Endothelial cell of umbilical vein (primary cell): ENCODE data around the gene TPM2. TPM values are rescaled to one million over a fixed set of nuclear protein-coding genes. Genes with fewer than 3 reads are reported as not detected.

Experiments
- BruUV-seq: library from RNA; stranded (reverse); fragments of 400-500 nt; replicated peaks from 2 replicates; lab custom pipeline; 2021; lab: Mats Ljungman, UMichigan
- CTCF ChIA-PET: fragments of 300-600, 350-600 bp; sonication (Branson Sonifier 250); formaldehyde crosslinking; loops from one replicate; lab custom pipeline; 2021; ENCODE audit warnings: antibody characterized with exemption, inconsistent platforms; lab: Charles Lee
- POLR2A ChIA-PET: fragments of 300-600, 350-600 bp; sonication (Branson Sonifier 250); formaldehyde crosslinking; loops from one replicate; lab custom pipeline; 2021; ENCODE audit warnings: antibody characterized with exemption, inconsistent platforms; lab: Charles Lee
- DNase-seq: peaks from one replicate; pipeline ENCODE4 v3.0.0-alpha.2; 2011; ENCODE audit warnings: low read depth, low spot score
- FAIRE-seq: peaks from 2 replicates; lab custom pipeline; 2011; peaks lifted over from hg19 to GRCh38; lab: Jason Lieb, UNC
- H2AFZ ChIP-seq: 2 replicates; pipeline ENCODE4 v1.6.0; 2012; ENCODE audit warnings: low read depth, low read length, control low read depth, inconsistent platforms
- H3K27ac ChIP-seq: 2 replicates; pipeline ENCODE4 v1.5.1; 2011; ENCODE audit warnings: low read depth, mild to moderate bottlenecking, control low read depth, low read length, moderate library complexity; ENCODE audit not compliant: insufficient read depth
- H3K27me3 ChIP-seq, 2 experiments: 2 replicates each; pipeline versions ENCODE4 v1.6.0 to v1.6.1; 2011; ENCODE audit warnings: low read length in 2 of 2, mixed read lengths in 1 of 2; ENCODE audit not compliant: control insufficient read depth in 2 of 2, insufficient read depth in 2 of 2
- H3K36me3 ChIP-seq, 2 experiments: 2 replicates in 1 of 2; 3 replicates in 1 of 2; pipeline ENCODE4 v1.5.1; 2011; ENCODE audit warnings: low read length in 2 of 2, mild to moderate bottlenecking in 1 of 2, moderate library complexity in 1 of 2; ENCODE audit not compliant: control insufficient read depth in 2 of 2, insufficient read depth in 2 of 2; ENCODE audit errors: extremely low read depth in 1 of 2
- H3K4me1 ChIP-seq: 3 replicates; pipeline ENCODE4 v1.5.1; 2011; ENCODE audit warnings: mild to moderate bottlenecking, low read length; ENCODE audit not compliant: control insufficient read depth, insufficient read depth; ENCODE audit errors: extremely low read depth
- H3K4me2 ChIP-seq: 2 replicates; pipeline ENCODE4 v1.6.1; 2011; ENCODE audit warnings: low read length, control low read depth, mixed read lengths; ENCODE audit not compliant: insufficient read depth
- H3K4me3 ChIP-seq, 3 experiments: fragments of 200-600 bp in 1 of 3; sonication (generic), shearing (Covaris generic) in 1 of 3; replicated peaks in 1 of 3; 2 replicates each; pipeline ENCODE4 v1.5.1; 2011 to 2016; ENCODE audit warnings: control low read depth in 3 of 3, low read length in 3 of 3, mild to moderate bottlenecking in 2 of 3, inconsistent platforms in 1 of 3, low read depth in 1 of 3, moderate library complexity in 1 of 3; ENCODE audit not compliant: insufficient read depth in 1 of 3
- H3K79me2 ChIP-seq: 2 replicates; pipeline ENCODE4 v1.6.0; 2012; ENCODE audit warnings: low read length, inconsistent platforms; ENCODE audit not compliant: control insufficient read depth, insufficient read depth
- H3K9ac ChIP-seq: replicated peaks from 2 replicates; pipeline ENCODE3; 2011; ENCODE audit warnings: low read length, control low read depth; ENCODE audit not compliant: insufficient read depth; ENCODE audit errors: extremely low read depth
- H3K9me1 ChIP-seq: replicated peaks from 3 replicates; pipeline ENCODE4 v1.6.0; 2011; ENCODE audit warnings: mild to moderate bottlenecking, low read length; ENCODE audit not compliant: control insufficient read depth, insufficient read depth; ENCODE audit errors: extremely low read depth
- H3K9me3 ChIP-seq: replicated peaks from 2 replicates; pipeline ENCODE4 v1.5.1; 2012; ENCODE audit warnings: low read length, inconsistent platforms; ENCODE audit not compliant: control insufficient read depth, insufficient read depth
- H4K20me1 ChIP-seq: replicated peaks from 2 replicates; pipeline ENCODE3; 2011; ENCODE audit warnings: mild to moderate bottlenecking, low read length; ENCODE audit not compliant: control insufficient read depth, insufficient read depth; ENCODE audit errors: extremely low read depth
- CTCF ChIP-seq, 2 donors: IDR thresholded peaks; 1 replicate in 1 of 2; 2 replicates in 1 of 2; pipeline ENCODE4 v1.5.1; 2011; ENCODE audit warnings: low read length in 2 of 2, mild to moderate bottlenecking in 2 of 2, moderate library complexity in 2 of 2, control low read depth in 1 of 2, inconsistent platforms in 1 of 2, low read depth in 1 of 2; ENCODE audit not compliant: insufficient read depth in 1 of 2; ENCODE audit errors: extremely low read depth in 1 of 2
- EZH2 ChIP-seq: IDR thresholded peaks from 2 replicates; pipeline ENCODE4 v1.6.1; 2012; ENCODE audit warnings: borderline replicate concordance, low read depth, mild to moderate bottlenecking, moderate library complexity, low read length, inconsistent platforms; ENCODE audit not compliant: severe bottlenecking
- MAX ChIP-seq: IDR thresholded peaks from 2 replicates; pipeline ENCODE4 v1.6.1; 2011; ENCODE audit not compliant: insufficient read depth, insufficient read length
- MYC ChIP-seq: IDR thresholded peaks from one replicate; pipeline ENCODE4 v1.6.1; 2011; ENCODE audit warnings: mild to moderate bottlenecking, low read depth, low read length
- POLR2A ChIP-seq: IDR thresholded peaks from 2 replicates; pipeline ENCODE4 v1.6.1; 2012; ENCODE audit warnings: low read depth, mild to moderate bottlenecking, control low read depth, low read length
- POLR2AphosphoS5 ChIP-seq: IDR thresholded peaks from 2 replicates; pipeline ENCODE4 v1.6.1; 2012; ENCODE audit warnings: low read depth, mild to moderate bottlenecking, control low read depth, low read length, moderate library complexity; ENCODE audit not compliant: insufficient read depth
- dilution Hi-C: fragments of 300-500 bp; cut with MboI; formaldehyde crosslinking; loops from one replicate; pipeline ENCODE4 v1.15.0; 2019; ENCODE audit warnings: low sequenced_read_pairs; ENCODE audit not compliant: extremely low pct_ligation_motif_present
- intact Hi-C: fragments of 100-400 bp; cut with micrococcal nuclease; formaldehyde crosslinking; loops from one replicate; pipeline ENCODE4 v1.10.0; 2022
- polyA plus RNA-seq, 4 experiments: library from polyadenylated mRNA; depleted of rRNA in 3 of 4; stranded (reverse) in 3 of 4; unstranded in 1 of 4; fragments of >200 nt; gene quantifications; 2 replicates each; pipeline versions ENCODE4 v1.2.1 to v1.2.3, GENCODE V29; 2011 to 2012; ENCODE audit warnings: missing spikeins in 1 of 4
- total RNA-seq: library from RNA; stranded (reverse); gene quantifications from 2 replicates; pipeline ENCODE4 v1.2.3, GENCODE V29; 2021

The TPM2 gene
- total and polyA plus RNA-seq, 2 donors (not counting 3 experiments of a cell fraction or from before 2014, with no cell fraction given): 144 to 279 TPM

- CTCF ChIA-PET: interaction anchor here (0.7 to 1.3 kb wide), 4 partner anchors 11 to 45 kb away, joined by 3 to 4 read pairs (median 3); no protein-coding TSS in a partner anchor
- peaks cover 60 to 90% of the 10 kb centered on the region in 2 experiments for H3K36me3 ChIP-seq
- POLR2A ChIA-PET: no interaction called here
These were observed 11.2 kb upstream of the TPM2 start for GRCh38 chr9:35700942-35701341.

More at GRCh38 chr9:35700942-35701341, 11.2 kb upstream of the TPM2 start:
- DNase-seq (no peak), FAIRE-seq (no peak)
- dilution Hi-C loops: no loop called here
- H3K9me3 ChIP-seq: no peaks in the 10 kb centered on the region
- no peaks in the 10 kb centered on the region for H3K79me2 ChIP-seq
- H3K27ac ChIP-seq: no peak overlapping the region
- no peak overlapping the region for H2AFZ ChIP-seq
- no TSS peak for BruUV-seq
- H3K4me2 ChIP-seq: no peak overlapping the region
- H3K9me1 ChIP-seq: no peaks in the 10 kb centered on the region
- intact Hi-C loops: no loop called here
- H3K4me3 ChIP-seq: no peak overlapping the region
- TF ChIP-seq MYC: no peak
- no peak for TF ChIP-seq POLR2A
- TF ChIP-seq EZH2: no peak
- no peak for TF ChIP-seq MAX
- TF ChIP-seq CTCF (IDR thresholded peaks at IDR 0.05; ENCODE audit: extremely low read depth in 1 of 2, insufficient read depth in 1 of 2, low read depth in 1 of 2, low read length in 2 of 2): no peak
- TF ChIP-seq POLR2AphosphoS5: no peak
- H4K20me1 ChIP-seq: no peaks in the 10 kb centered on the region
- no peaks in the 10 kb centered on the region for H3K27me3 ChIP-seq
- H3K4me1 ChIP-seq: no peaks in the 10 kb centered on the region
- H3K9ac ChIP-seq: no peak overlapping the region
